HG03378 (cell line): ENCODE measurements around the gene ANKMY2.
A peak's percentile ranks its signal among the peaks of the same experiment; 100 is the strongest.
"Not testable (repeated sequence)": the region's sequence is repeated elsewhere in the genome, so short reads cannot be mapped to it uniquely, and the experiment has no call there.

Experiments used
- ATAC-seq: cut with Tn5 transposase; IDR thresholded peaks from one replicate; pipeline ENCODE4 v1.9.1; 2021; ENCODE audit warnings: mild to moderate bottlenecking, moderate library complexity; ENCODE audit not compliant: unreplicated experiment

ANKMY2 gene

DNA sequence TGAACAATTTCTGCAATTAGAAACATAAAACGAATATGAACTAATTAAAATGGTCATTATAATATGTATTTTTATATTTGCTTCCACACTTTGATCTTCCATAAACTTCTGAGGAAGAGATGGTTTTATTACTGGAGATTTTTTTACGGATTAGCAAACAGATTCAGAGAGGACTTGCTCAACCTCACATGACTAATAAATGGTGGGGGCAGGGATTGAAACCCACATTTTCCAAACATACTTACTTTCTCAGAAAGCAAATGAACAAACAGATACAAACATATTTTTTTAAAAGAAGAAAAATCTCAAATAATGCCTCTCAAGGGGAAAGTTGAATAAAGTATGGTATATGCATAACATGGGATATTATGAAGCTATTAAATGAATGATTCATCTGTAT lies 18.3 kb downstream of the ANKMY2 start:
- no peak for ATAC-seq

DNA sequence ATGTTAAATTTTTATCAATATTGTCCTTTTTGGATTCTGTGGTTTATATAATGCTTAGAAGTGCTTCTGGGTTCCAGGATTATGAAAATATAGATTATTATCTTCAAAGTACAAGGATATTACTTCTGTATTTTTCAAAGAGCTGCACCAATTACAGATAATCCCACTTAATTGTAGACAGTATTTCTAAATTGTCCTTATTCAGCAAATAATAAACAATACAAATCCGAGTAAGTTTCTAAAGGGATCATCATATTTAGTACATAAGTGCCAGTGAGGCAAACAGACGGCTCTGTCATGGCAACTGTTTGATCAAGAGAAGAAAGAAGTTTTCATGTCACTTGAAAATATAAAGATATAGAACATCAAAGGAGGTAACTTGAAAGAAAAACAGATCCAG lies 19.2 kb downstream of the ANKMY2 start:
- no peak for ATAC-seq

DNA sequence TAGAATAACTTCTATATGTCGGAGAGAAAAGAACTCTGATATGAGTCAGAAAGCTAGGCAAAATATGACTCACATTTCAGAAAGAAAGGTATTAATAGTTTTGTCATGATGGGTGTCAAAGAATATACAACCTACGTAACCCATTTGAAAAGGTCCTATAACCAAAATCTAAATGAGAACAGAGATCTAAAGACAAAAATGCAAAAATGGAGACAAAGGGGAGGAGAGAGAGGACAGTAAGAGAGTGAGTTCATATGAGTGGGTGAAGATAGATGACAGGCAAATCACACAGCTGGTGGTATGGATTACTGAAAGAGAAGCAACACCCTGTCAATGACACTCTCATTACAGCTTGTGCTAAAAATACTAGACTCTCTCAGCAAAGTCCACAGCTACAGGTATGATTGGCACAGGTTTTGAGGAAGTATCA lies 25.6 kb downstream of the ANKMY2 start:
- ATAC-seq = peak; percentile 95

DNA sequence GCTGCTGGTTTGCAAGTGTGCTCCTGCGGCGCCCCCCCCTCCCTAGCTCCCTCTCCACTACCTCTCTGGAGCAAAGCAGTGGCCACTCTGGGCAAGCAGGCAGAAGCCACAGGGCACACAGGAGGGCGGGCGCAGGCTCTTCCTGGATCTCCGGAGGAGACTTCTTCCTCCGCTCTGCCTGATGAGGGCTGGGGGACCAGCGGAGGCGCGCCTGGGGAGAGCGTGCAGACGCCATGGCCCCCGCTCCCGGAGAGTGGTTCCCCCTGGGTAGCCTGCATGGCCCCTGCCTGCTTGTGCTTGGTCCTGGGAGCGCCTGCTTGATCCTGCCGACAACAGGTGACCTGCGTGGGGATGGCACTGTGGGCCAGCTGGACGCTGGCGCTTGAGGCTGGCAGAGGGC lies 29.0 kb downstream of the ANKMY2 start:
- no peak for ATAC-seq

DNA sequence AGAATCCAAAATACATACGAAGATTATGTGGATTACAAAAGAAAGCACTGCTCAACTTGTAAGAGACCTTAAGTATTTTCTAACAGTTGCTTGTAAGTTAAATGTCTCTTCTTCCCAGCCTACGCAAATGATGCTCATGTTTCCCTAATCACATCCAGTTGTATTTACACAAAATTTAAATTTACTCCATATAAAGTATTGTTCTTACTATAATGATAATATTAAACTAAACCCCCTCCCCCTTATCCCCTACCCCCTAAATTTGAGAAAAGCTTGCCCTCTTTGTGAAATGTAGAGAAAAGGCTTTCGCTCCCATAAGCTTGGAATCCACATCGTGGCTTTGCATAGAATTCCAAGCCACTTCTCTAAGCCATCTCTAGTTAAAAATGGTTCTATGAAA lies 29.4 kb downstream of the ANKMY2 start:
- ATAC-seq = no peak

DNA sequence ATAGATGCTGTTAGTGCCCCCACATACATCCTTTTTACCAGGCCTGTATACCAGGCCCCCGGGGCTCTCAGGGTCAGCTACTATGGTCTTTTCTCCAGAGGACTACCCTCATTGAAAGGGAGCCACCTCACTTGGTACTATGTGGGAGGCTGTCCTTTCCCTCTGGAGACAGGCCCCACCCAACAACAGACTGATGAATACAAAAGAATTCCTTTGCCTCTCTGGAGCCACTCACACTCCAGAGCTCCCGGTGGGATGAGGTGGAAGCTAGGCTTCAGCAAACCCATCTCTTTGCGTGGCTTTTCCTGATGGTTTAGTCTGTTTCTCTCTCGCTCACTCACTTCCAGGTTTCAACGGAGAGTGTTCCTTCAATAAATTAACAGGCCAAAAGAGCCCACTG lies 30.3 kb downstream of the ANKMY2 start:
- ATAC-seq = no peak

DNA sequence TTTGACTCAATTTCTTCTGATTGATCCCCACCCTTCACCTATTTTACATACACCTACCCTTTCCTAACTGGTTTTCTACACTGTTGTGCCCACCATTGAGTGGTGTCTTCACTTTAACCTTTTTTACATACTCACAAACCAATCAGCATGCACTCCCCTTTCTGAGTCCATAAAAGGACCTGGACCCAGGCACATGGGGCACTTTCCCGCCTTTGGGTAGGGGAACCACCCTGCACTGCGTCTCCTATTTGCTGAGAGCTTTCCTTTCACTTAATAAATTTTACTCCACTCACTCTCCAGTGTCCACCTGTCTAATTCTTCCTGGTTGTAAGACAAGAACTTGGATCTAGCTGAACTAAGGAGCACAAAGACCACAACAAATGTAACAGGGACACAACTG lies 33.8 kb downstream of the ANKMY2 start:
- ATAC-seq = no peak

DNA sequence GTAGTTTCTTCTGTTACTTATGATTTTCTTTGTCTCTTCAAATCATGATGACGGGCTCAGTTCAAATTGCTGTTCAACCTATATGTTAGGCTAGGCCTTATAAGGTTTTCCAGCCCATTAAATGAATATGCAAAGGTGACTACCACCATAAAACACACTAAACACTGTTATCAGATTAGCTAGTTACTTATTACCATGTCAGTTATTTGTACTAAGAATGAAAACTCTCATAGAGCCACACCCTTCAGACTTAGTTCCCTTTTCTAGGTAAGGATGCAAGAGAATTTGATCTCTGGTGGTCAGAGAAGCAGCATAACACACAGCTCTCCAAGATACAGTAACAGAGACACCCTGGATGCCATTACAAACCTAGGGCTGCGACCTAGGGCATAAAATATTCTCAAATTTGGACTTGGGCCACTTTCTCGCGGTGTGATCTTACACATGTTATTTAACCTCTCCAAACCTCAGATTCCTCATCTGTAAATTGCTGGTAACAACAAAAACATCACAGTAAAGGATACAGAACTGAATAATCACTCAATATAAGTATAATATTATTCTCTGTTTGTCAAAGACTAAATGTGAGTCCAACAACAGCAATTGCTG lies 35.6 kb downstream of the ANKMY2 start:
- peak; percentile 94 for ATAC-seq

DNA sequence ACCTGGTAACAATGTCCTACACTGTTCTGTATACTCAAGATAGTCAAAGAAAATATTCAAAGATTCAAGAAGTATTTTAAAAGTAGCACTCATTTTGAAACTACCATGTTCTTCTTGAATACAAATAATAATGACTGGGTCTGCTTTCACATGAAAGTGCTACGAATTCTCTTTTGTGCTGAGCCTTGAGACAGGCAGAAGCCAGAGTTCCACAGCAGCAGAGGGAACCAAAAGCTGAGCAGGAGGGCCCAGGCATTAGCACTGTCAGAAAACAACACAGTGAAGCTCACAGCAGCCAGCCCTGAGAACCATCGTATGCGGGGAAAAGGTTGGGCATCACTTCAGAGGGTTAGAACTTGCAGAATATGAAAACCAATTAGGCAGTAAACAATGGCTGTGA lies 38.9 kb downstream of the ANKMY2 start:
- ATAC-seq = no peak

DNA sequence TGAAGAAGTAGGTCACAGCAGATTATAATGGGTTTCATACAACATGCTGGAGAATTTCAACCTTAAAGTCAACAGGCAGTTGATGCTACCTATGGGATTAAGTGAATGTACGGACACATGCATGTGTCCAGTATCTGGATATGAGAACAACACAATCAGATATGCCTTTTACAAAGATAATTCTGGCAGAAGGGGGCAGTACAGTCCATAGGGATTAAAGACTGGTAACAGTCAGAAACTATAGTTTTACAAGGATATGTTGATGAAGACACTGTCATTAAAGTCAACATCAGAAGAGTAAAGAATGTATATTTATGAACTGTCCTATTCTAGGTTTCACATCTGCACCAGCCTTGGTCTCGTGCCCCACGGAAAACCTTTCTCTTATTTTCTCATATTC lies 41.5 kb downstream of the ANKMY2 start:
- no peak for ATAC-seq

DNA sequence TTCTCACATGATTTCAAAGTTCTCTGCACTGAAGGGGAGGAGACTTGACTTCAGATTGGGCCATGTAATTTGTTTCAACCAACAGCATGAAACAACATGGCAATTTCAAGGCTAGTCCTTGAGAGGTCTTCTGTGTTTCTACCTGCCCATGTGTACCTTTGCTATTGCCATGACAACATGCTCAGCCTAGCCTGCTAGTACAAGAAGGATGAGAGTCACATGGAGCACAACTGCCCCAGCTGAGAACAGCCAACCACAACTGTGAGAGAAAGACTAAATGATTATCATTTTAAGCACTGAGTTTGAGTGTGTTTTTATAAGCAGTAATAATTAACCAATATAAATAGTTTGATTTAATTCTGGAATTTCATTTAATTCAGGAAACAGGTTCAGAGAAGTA lies 41.9 kb downstream of the ANKMY2 start:
- ATAC-seq = no peak

DNA sequence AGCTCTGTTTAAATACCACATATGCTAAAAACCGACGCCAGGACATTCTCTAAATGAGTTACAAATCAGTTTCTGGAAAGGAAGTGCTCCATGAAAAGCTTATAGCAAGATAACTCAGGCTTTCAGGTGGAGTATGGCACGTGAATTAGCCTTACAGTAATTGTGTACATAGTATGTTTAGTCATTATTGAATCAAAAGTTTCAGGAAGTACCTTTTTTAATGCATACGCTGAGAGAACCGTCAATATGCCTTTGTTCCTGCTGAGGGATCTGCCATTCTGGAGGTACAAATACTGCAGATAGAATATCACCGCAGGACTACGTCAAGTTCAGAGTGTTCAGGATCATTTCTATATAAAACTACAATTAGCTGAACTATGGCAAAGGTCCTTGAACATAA lies 45.7 kb downstream of the ANKMY2 start:
- ATAC-seq = no peak

DNA sequence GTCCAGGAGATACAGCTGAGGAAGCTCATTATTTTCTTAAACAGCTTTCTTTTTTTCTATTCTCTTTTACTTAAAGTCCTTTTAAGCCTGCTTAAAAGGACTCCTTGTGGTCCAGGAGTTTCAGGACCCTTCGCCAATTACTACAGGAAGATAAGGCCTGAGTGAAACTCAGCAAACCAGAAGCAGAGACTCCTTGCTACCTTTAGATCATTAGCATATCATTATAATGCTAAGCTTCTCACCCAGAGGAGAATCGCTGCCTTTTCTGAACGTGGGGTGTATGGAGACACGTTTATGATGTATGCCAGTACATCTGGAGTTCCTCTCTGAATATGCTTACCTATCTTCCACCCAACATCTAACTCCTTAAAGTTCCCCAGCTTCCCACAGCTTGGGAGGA lies 47.5 kb downstream of the ANKMY2 start:
- ATAC-seq = no peak

DNA sequence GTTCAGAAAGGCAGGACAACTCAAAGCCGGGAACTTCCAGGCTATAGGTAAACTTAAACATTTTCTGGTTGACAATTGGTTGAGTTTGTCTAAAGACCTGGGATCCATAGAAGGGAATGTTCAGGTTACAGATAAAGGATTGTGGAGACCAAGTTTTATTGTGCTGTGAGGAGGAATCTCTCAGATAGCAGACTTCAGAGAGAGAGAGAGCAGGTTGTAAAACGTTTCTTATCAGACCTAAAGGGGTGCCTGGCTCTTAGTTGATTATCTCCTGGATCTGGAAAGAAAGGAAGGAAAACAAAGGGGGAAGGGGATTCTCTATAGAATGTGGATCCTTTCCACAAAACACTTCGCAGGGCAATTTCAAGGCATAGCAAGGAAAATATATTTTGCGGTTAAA lies 50.0 kb downstream of the ANKMY2 start:
- not testable (repeated sequence) for ATAC-seq

DNA sequence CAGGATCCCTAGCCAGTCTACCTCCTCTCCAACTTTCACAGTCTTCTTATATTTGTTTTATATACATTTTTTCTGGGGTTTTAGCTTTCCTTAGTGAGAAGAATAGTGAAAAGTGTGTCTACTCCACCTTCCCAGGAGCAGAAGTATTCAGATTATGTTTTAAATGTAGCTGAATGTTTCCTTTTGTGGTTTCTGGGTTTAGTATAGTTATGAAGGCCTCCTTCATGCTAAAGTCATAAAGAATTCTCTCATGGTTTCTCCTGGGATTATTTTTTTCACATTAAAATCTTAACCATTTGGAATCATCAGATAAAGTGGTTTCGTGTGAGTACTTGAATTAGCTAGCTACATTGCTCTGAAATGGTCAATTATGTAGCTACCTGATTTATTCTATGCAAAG lies 50.9 kb downstream of the ANKMY2 start:
- no peak for ATAC-seq

DNA sequence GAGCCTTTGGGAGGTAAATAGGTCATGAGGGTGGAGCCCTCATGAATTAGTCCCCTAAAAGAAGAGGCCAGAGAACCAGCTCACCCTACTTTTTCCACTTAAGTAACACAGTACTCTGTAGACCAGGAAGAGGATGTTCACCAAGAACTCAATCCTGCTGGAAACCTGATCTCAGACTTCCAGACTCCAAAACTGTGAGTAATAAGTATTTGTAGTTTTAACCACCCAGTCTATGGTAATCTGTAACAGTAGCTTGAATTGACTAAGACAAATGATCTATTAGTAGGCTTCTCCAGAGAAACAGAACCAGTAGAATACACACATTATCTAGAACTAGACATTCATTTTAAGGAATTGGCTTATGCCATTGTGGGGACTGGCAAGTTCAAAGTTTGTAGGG lies 51.5 kb downstream of the ANKMY2 start:
- no peak for ATAC-seq

DNA sequence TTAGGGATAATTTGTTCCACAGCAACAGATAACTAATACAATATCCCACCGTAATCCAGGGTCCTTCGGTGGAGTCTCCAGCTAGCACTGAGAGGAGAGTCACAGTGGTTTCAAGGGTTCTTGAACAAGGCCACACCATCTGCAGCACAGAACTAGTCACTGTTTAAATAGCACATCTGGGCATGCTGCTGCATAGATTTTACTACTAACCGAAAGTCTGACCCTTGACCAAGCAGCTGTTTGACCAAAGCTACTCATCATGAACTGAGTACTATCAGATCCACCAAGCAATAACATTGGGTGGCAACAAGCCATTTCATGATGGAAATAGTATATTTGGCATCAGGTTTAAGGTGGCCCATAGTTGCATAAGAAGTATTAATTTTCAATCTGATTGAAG lies 53.2 kb downstream of the ANKMY2 start:
- no peak for ATAC-seq

DNA sequence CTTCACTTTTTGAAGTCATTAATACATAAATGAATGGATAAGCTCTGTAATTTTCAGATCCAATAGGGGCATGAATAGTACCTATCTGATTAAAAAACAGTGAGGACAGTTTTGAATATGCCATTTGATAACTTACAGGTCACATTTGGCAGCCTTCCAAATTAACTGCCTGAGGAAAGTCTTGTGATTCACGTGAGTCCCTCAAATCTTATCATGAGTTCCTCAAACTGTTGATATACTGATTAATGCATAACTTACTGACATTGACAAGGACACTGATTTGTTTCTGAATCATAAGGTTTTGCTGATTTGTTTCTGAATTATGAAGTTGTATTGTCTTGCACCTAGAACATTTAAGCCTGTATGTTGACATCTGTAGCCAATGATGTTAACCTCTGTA lies 55.1 kb downstream of the ANKMY2 start:
- ATAC-seq = no peak

DNA sequence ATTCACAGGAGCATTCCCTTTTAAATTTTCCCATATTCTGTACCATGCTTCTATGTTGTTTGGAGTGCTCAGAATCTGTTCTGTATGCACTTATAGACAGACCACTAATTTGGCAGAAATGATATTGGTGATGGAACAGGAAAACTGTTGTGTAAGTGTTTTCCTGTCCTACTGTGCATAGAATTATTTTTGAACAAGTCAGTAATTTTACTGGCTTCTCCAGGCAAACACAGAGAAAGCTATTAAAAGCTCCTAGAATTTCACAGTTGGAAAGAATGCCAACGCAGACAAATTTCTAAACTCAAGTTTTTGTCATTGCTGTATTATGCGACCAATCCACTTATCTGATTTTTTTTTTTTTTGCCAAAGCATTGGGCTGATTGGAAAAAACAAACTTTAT lies 55.7 kb downstream of the ANKMY2 start:
- no peak for ATAC-seq

DNA sequence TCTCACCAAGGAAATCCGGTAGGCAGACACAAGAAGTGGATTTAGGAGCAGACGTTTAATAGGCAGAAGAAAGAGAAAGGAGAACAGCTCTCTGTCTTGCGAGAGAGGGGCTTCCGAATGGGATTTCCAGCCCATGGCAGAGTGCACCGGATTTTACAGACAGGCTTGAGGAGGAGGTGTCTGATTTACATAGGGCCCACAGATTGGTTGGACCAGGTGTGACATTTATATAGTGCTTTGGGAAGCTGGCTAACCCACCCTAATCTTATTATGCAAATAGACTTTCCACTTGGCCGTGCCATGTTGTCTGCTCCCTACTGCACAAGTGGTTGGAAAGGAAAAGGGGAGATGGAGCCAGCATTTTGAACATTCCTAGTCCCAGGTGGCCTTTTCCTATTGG lies 57.8 kb downstream of the ANKMY2 start:
- no peak for ATAC-seq

DNA sequence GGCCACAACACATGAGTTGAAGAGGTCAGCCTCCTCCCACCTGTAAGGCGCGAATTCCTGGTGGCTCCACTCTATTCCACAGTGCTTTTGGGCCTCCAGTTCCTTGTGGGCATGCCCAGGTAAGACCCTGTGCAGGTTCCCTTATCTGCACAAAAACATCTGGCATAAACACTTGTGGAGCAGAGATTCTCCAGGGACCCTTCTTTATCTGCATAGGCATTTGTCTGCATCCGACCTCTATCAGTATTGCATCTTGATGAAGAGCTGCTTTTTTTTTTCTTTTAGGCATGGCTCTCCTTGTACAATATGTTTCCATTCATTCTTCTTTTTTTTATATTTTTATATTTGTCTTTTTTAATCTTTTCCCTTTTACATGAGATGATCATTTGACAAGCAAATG lies 58.4 kb downstream of the ANKMY2 start:
- ATAC-seq = no peak

DNA sequence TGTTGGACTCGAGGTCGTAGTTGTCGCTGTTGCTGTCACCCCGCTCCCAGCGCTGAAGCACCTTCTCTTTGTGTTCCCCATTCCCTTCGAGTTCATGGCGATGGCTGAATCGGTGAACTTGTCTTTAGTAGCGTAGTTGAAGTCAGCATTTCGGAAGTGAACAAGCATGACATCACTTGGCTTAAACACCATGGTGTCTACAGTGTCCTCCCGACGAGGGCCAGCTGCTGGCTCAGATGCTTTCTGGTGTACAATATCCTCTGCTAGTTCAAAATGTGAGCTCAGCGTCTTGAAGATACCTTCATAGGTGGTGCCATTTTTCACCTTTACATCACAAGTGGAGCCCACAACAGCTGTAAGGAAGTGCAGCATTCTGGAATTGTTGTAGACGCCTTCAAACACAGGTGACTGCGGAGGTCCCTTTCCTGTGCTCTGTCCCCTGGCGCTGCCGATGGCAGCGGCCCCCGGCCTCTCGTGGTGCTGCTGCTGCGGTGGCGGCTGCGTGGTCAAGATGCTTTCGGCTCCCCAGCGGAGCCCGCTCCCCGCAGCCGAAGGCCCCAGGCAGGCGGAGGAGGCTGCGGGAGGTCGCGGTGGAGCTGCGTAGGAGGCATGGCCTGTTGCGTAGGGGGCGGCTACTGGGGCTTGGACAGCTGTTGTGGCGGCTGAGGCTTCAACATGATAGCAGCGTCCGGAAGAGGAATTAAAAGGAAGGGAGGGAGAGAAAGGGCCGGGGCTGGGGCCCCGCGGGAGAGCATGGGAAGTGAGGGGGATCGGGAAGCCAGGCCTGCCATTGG lies 59.3 kb downstream of the ANKMY2 start:
- no peak for ATAC-seq

DNA sequence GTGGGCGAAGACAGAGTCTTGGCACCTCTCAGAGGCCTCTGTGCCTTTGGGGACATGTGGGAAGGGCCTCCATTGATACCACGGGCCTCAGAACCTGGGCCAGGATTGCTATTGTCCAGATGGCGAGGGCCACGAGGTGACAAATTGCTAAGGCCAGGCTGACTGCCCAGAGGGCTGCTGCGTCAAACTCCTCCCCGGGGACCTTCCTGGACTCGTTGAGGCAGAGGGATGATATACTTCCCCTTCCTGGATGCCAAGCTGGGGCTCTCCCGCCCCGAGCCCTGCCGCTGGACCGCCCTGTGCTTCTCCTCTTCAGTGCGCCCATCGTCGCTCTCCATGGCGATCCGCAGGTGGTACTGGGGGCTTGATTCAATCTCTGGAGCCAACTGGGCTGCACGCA lies 60.0 kb downstream of the ANKMY2 start:
- no peak for ATAC-seq
